HepG2 (cell line): ENCODE data around the gene MCRIP2. TPM values are rescaled to one million over a fixed set of nuclear protein-coding genes. Genes with fewer than 3 reads are reported as not detected.

Source experiments
- ATAC-seq: fragments of 200-7000 bp; cut with Tn5 transposase; 3 replicates; pipeline ENCODE4 v1.9.1; 2020; ENCODE audit warnings: mild to moderate bottlenecking, moderate library complexity
- BruUV-seq: library from RNA; stranded (reverse); fragments of 400-500 nt; replicated peaks from 2 replicates; lab custom pipeline; 2021; lab: Mats Ljungman, UMichigan
- CTCF ChIA-PET: fragments of 300-600 bp; formaldehyde crosslinking; extraction: SDS; loops from one replicate; lab custom pipeline; 2021; ENCODE audit warnings: low total read pairs, inconsistent platforms, low intra/inter-chr PET ratio; lab: Yijun Ruan, JAX
- POLR2A ChIA-PET: fragments of 350-600 bp; sonication (Branson Sonifier 250); formaldehyde crosslinking; loops from one replicate; lab custom pipeline; 2020; ENCODE audit warnings: antibody characterized with exemption, inconsistent platforms; lab: Yijun Ruan, JAX
- DNase-seq: peaks from one replicate; pipeline ENCODE4 v3.0.0-alpha.2; 2015; ENCODE audit warnings: low spot score
- FAIRE-seq: peaks from 3 replicates; lab custom pipeline; 2011; peaks lifted over from hg19 to GRCh38; lab: Jason Lieb, UNC
- H2AFZ ChIP-seq: one replicate; pipeline ENCODE4 v1.6.1; 2011; ENCODE audit warnings: low read length, inconsistent platforms
- H3K27ac ChIP-seq: fragments of 300-600 bp; 3 replicates; pipeline ENCODE4 v1.8.0; 2011; ENCODE audit warnings: mixed run types, mild to moderate bottlenecking, mixed read lengths, low read length, inconsistent platforms; ENCODE audit not compliant: insufficient read depth; ENCODE audit errors: extremely low read length
- H3K27me3 ChIP-seq, 2 experiments: fragments of 200-600 bp in 1 of 2; 2 replicates in 1 of 2; 3 replicates in 1 of 2; pipeline versions ENCODE4 v1.6.0 to v1.8.0; 2011; ENCODE audit warnings: low read length in 2 of 2, mild to moderate bottlenecking in 2 of 2, moderate library complexity in 2 of 2, inconsistent platforms in 1 of 2; ENCODE audit not compliant: insufficient read depth in 2 of 2, control insufficient read depth in 1 of 2
- H3K36me3 ChIP-seq, 2 experiments: fragments of 200-600 bp in 1 of 2; replicated peaks in 1 of 2; 2 replicates in 1 of 2; 3 replicates in 1 of 2; pipeline versions ENCODE4 v1.5.1 to v1.8.0; 2011; ENCODE audit warnings: low read length in 2 of 2, inconsistent platforms in 1 of 2; ENCODE audit not compliant: insufficient read depth in 2 of 2, control insufficient read depth in 1 of 2
- H3K4me1 ChIP-seq: 2 replicates; pipeline ENCODE4 v1.5.1; 2012; ENCODE audit warnings: low read length, inconsistent platforms; ENCODE audit not compliant: insufficient read depth
- H3K4me2 ChIP-seq: 2 replicates; pipeline ENCODE4 v1.6.0; 2011; ENCODE audit warnings: low read depth, low read length, inconsistent platforms
- H3K4me3 ChIP-seq, 3 experiments: fragments of 200-600 bp in 1 of 3; sonication (generic), shearing (Covaris generic) in 1 of 3; replicated peaks in 1 of 3; 2 replicates each; pipeline ENCODE4 v1.5.1; 2011 to 2016; ENCODE audit warnings: low read length in 3 of 3, inconsistent platforms in 2 of 3, low read depth in 2 of 3, mild to moderate bottlenecking in 2 of 3, control low read depth in 1 of 3, mixed read lengths in 1 of 3; ENCODE audit not compliant: insufficient read depth in 1 of 3
- H3K79me2 ChIP-seq: one replicate; pipeline ENCODE4 v1.6.1; 2011; ENCODE audit warnings: low read length, inconsistent platforms; ENCODE audit not compliant: insufficient read depth
- H3K9ac ChIP-seq: 2 replicates; pipeline ENCODE4 v1.6.0; 2011; ENCODE audit warnings: mild to moderate bottlenecking, low read depth, low read length, inconsistent platforms; ENCODE audit not compliant: insufficient read depth
- H3K9me3 ChIP-seq: 2 replicates; pipeline ENCODE4 v1.5.1; 2012; ENCODE audit warnings: mild to moderate bottlenecking, low read length
- H4K20me1 ChIP-seq: 2 replicates; pipeline ENCODE4 v1.6.0; 2011; ENCODE audit warnings: inconsistent platforms, mild to moderate bottlenecking, low read length, moderate library complexity; ENCODE audit not compliant: insufficient read depth
- MZF1 ChIP-seq: sonication (generic); formaldehyde crosslinking; IDR thresholded peaks from 2 replicates; pipeline ENCODE4 v1.8.1; 2023; ENCODE audit warnings: mild to moderate bottlenecking, missing genetic modification reagents, borderline replicate concordance
- NCOA1 ChIP-seq: sonication (generic); formaldehyde crosslinking; IDR thresholded peaks from 2 replicates; pipeline ENCODE4 v1.9.0; 2021; ENCODE audit warnings: missing genetic modification reagents
- PTBP1 ChIP-seq: fragments of 200-400 bp; formaldehyde crosslinking; IDR thresholded peaks from 2 replicates; pipeline ENCODE4 v1.6.1; 2018; ENCODE audit warnings: low read length, low read depth; ENCODE audit not compliant: poor library complexity, severe bottlenecking
- ZNF235 ChIP-seq: sonication (generic); formaldehyde crosslinking; IDR thresholded peaks from 2 replicates; pipeline ENCODE4 v1.8.1; 2023; ENCODE audit warnings: mild to moderate bottlenecking, missing genetic modification reagents, borderline replicate concordance
- WGBS: methylation state at CpG from one replicate; pipeline ENCODE4 v1.1.6; 2017; ENCODE audit warnings: low lambda C conversion rate; 5-methylcytosine and 5-hydroxymethylcytosine counted together
- in situ Hi-C: cut with HindIII; loops from 2 replicates; pipeline ENCODE4 v1.10.0; 2017; ENCODE audit warnings: low pct_unique_long_range_greater_than_20kb; ENCODE audit not compliant: extremely low pct_ligation_motif_present
- intact Hi-C: fragments of 100-400 bp; cut with micrococcal nuclease; formaldehyde crosslinking; loops from one replicate; pipeline ENCODE4 v1.10.0; 2022; ENCODE audit not compliant: unreplicated experiment
- polyA plus RNA-seq, 8 experiments: library from polyadenylated mRNA; depleted of rRNA in 3 of 8; stranded (reverse) in 7 of 8; unstranded in 1 of 8; fragments of >200 nt; fragmentation: Illumina TruSeq in 4 of 8; extraction: Trizol in 4 of 8; gene quantifications; 2 replicates each; pipeline versions ENCODE4 v1.2.1 to v1.2.3, GENCODE V29; 2011 to 2016; ENCODE audit warnings: low read depth in 4 of 8, missing spikeins in 1 of 8, mixed read lengths in 1 of 8; ENCODE audit not compliant: insufficient read depth in 1 of 8
- total RNA-seq, 5 experiments: library from RNA; depleted of rRNA; stranded (reverse); fragments of >200 nt; fragmentation: Illumina TruSeq; extraction: Trizol; gene quantifications; 2 replicates each; pipeline ENCODE4 v1.2.3, GENCODE V29; 2016; ENCODE audit warnings: low read depth in 1 of 5

MCRIP2 gene
- total and polyA plus RNA-seq, 2 of the 13 experiments (the other 11 are each of a cell fraction or from before 2014, with no cell fraction given) = 39.6 to 76.7 TPM

DNA sequence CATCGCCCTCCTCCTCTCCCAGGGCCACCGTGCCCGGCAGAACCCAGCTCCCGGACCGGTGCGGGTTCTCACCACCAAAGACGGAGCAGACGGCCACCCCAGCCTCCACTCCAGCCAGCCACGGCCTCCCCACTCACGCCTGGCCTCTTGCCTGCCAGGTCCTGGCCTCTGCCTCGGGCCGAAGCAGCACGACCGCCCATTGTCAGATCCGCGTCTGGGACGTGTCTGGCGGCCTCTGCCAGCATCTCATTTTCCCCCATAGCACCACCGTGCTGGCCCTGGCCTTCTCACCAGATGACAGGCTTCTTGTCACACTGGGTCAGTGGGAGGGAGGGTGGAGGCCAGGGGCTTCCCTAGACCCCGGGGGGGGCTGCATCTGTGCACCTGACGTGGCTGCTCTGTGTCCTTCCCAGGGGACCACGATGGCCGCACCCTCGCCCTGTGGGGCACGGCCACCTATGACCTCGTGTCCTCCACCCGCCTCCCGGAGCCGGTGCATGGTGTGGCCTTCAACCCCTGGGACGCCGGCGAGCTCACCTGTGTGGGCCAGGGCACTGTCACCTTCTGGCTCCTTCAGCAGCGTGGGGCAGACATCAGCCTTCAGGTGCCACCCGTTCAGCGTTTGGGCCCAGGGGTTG lies 19.7 kb downstream of the MCRIP2 start:
- Histone ChIP-seq H3K4me2 (no peak overlapping the region), H3K79me2 (no peaks in the 10 kb centered on the region), H3K27me3 (no peaks in the 10 kb centered on the region), H2AFZ (no peak overlapping the region), H3K9me3 (no peaks in the 10 kb centered on the region), H3K4me3 (no peak overlapping the region), H3K4me1 (no peaks in the 10 kb centered on the region), H4K20me1 (no peaks in the 10 kb centered on the region), H3K27ac (no peak overlapping the region), H3K36me3 (no peaks in the 10 kb centered on the region; a peak in 1 of 5 replicates), H3K9ac (no peak overlapping the region)
- in situ Hi-C loops = no loop called here
- intact Hi-C loops = no loop called here
- DNase-seq = no peak
- POLR2A ChIA-PET = no interaction called here
- no TSS peak for BruUV-seq
- WGBS = 98% methylated on average over 32 of the region's 35 CpGs
- TF ChIP-seq ZNF235 (CRISPR knock-in tag) = no peak
- no peak for TF ChIP-seq PTBP1
- no peak for FAIRE-seq
- no peak for ATAC-seq
- CTCF ChIA-PET = no interaction called here

DNA sequence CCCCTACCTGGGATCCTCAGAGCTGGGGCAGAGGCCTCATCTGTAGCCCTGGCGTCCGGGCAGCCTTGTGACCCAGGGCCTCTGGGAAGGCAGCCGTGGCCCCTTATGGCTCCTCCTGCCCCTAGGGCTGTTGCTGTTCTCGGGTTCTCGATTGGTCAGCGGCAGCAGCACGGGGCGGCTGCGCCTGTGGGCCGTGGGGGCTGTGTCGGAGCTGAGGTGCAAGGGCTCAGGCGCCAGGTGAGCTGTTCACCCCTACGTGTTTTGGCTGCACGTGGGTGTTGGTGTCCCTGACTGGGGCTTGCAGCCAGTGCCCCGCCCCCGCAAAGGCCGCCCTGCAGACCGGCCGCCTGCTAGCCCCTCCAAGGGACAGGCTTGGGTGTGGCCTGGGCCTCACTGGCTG lies 20.5 kb downstream of the MCRIP2 start:
- ATAC-seq (no peak), FAIRE-seq (no peak)
- Histone ChIP-seq H3K27me3 (no peaks in the 10 kb centered on the region), H3K9me3 (no peaks in the 10 kb centered on the region), H2AFZ (no peak overlapping the region), H3K4me2 (no peak overlapping the region)
- BruUV-seq = no TSS peak
- TF ChIP-seq MZF1 (CRISPR knock-in tag) (no peak), NCOA1 (CRISPR knock-in tag) (no peak)
- TF ChIP-seq, all 625 proteins: peak for 0
- Histone ChIP-seq H3K4me3 (no peak overlapping the region), H3K27ac (no peak overlapping the region), H3K36me3 (no peaks in the 10 kb centered on the region; a peak in 1 of 5 replicates), H3K9ac (no peak overlapping the region), H3K4me1 (peaks cover under 1% of the 10 kb centered on the region; the same call in 1 of the 2 replicates), H4K20me1 (no peaks in the 10 kb centered on the region), H3K79me2 (no peaks in the 10 kb centered on the region)
- DNase-seq = no peak
- ChIA-PET POLR2A (no interaction called here), CTCF (no interaction called here)
- no CpG with 5 or more reads among the region's 19 CpGs for WGBS
- intact Hi-C loops = no loop called here
- in situ Hi-C loops = no loop called here
